Naive thymus-derived CD4-positive, alpha-beta T cell (primary cell): ENCODE data around the gene HHIPL1. TPM values are rescaled to one million over a fixed set of nuclear protein-coding genes. Genes with fewer than 3 reads are reported as not detected.

Source experiments
- ATAC-seq: fragments of 150-1000 bp; cut with Tn5 transposase; 2 replicates; pipeline ENCODE4 v1.10.0; 2021; ENCODE audit warnings: mild to moderate bottlenecking, moderate library complexity
- CTCF ChIA-PET: fragments of 350-600 bp; sonication (Branson Sonifier 250); formaldehyde crosslinking; loops from one replicate; lab custom pipeline; 2021; ENCODE audit warnings: antibody characterized with exemption; lab: Charles Lee
- POLR2A ChIA-PET: fragments of 350-600 bp; sonication (Branson Sonifier 250); formaldehyde crosslinking; loops from one replicate; lab custom pipeline; 2021; ENCODE audit warnings: antibody characterized with exemption, inconsistent platforms; lab: Charles Lee
- DNase-seq, 9 donors: peaks; one replicate each; pipeline versions ENCODE4 v3.0.0 to v3.0.0-alpha.2; 2020 to 2022; ENCODE audit warnings: mixed read lengths in 1 of 9
- H3K27ac ChIP-seq: one replicate; pipeline ENCODE4 v1.7.0; 2013; ENCODE audit warnings: mild to moderate bottlenecking, low read depth, low read length, moderate library complexity
- H3K27me3 ChIP-seq, 2 donors: one replicate each; pipeline ENCODE4 v1.7.0; 2013; ENCODE audit warnings: low read length in 2 of 2, mild to moderate bottlenecking in 2 of 2, moderate library complexity in 2 of 2; ENCODE audit not compliant: control insufficient read depth in 2 of 2, insufficient read depth in 2 of 2
- H3K36me3 ChIP-seq, 3 experiments: 1 replicate in 2 of 3; 2 replicates in 1 of 3; pipeline ENCODE4 v1.7.0; 2013; ENCODE audit warnings: low read length in 3 of 3, mild to moderate bottlenecking in 3 of 3, moderate library complexity in 1 of 3; ENCODE audit not compliant: insufficient read depth in 3 of 3, control insufficient read depth in 2 of 3
- H3K4me1 ChIP-seq, 2 donors: one replicate each; pipeline ENCODE4 v1.7.0; 2013; ENCODE audit warnings: low read length in 2 of 2, mild to moderate bottlenecking in 2 of 2, moderate library complexity in 1 of 2; ENCODE audit not compliant: control insufficient read depth in 2 of 2, insufficient read depth in 2 of 2
- H3K4me3 ChIP-seq: 2 replicates; pipeline ENCODE4 v1.7.0; 2013; ENCODE audit warnings: mild to moderate bottlenecking, low read length
- H3K9me3 ChIP-seq, 3 experiments: 1 replicate in 2 of 3; 2 replicates in 1 of 3; pipeline ENCODE4 v1.7.0; 2013; ENCODE audit warnings: low read length in 3 of 3; ENCODE audit not compliant: control insufficient read depth in 2 of 3
- H3K27ac Mint-ChIP-seq, 9 donors: one replicate each; pipeline ENCODE4 v1.8.0; 2020 to 2022; ENCODE audit warnings: mixed read lengths in 9 of 9, mild to moderate bottlenecking in 8 of 9, moderate library complexity in 5 of 9, inconsistent platforms in 2 of 9
- H3K27me3 Mint-ChIP-seq, 5 donors: one replicate each; pipeline ENCODE4 v1.8.0; 2021 to 2022; ENCODE audit warnings: mixed read lengths in 5 of 5, mild to moderate bottlenecking in 1 of 5
- H3K36me3 Mint-ChIP-seq, 5 donors: one replicate each; pipeline ENCODE4 v1.8.0; 2020 to 2022; ENCODE audit warnings: mixed read lengths in 5 of 5, mild to moderate bottlenecking in 3 of 5, inconsistent platforms in 1 of 5
- H3K4me1 Mint-ChIP-seq, 7 donors: one replicate each; pipeline ENCODE4 v1.8.0; 2020 to 2022; ENCODE audit warnings: mixed read lengths in 7 of 7, mild to moderate bottlenecking in 3 of 7, inconsistent platforms in 1 of 7
- H3K4me3 Mint-ChIP-seq, 10 donors: one replicate each; pipeline ENCODE4 v1.8.0; 2020 to 2022; ENCODE audit warnings: mild to moderate bottlenecking in 10 of 10, mixed read lengths in 10 of 10, moderate library complexity in 6 of 10, inconsistent platforms in 2 of 10
- H3K9me3 Mint-ChIP-seq, 11 donors: one replicate each; pipeline ENCODE4 v1.8.0; 2020 to 2022; ENCODE audit warnings: mixed read lengths in 11 of 11, mild to moderate bottlenecking in 4 of 11, inconsistent platforms in 1 of 11, moderate library complexity in 1 of 11
- intact Hi-C, 2 donors: fragments of 100-400 bp; cut with micrococcal nuclease; formaldehyde crosslinking; loops; one replicate each; pipeline ENCODE4 v1.15.1; 2023
- polyA plus RNA-seq, 2 donors: library from polyadenylated mRNA; unstranded; fragments of 300-500 nt; fragmentation: Illumina TruSeq; gene quantifications; one replicate each; pipeline ENCODE4 v1.2.3, GENCODE V29; 2021
- total RNA-seq, 6 experiments: library from RNA in 5 of 6; stranded (reverse) in 5 of 6; gene quantifications; 1 replicate in 5 of 6; 2 replicates in 1 of 6; pipeline ENCODE4 v1.2.3 and lab custom pipeline; 2021 to 2026

The HHIPL1 gene
- total and polyA plus RNA-seq, 7 experiments from 2014 or later: 0.40 to 0.41 TPM; not detected in 5

DNA sequence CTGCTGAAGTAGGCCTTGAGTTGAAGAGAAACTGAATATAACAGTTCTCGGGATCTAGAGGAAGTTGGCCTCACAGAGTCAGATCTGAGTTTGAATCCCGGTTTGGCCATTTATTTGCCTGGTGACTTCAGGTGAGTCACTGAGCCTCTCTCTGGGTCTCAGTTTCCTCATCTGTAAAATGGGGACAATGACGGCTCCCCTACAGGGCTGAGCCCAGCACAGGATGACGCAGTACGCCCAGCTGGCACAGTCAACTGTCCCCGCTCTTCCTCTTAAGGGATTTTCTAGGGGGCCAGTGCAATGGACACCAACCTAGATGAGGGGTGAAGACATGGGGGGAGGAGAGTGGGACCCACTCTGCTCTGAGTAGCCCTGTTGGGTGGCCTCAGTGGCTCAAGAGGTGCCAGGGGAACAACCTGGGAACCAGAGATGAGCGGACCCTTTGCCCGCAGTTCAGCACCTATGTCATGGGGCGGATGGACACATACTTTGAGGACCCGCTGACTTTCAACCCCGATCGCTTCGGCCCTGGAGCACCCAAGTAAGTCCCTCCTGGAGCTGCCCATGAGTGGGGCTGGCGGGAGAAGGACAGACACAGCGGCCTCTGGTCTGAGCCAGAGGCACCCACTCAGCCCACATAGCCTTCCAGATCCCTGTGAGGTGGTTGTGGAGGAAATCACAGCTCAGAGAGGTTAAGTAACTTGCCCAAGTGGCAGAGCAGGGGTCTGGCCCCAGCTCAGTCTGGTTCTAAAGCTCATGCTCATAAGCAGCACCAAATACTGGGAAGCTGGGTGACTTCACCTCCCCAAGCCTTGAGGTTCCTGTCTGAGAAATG lies 80.2 kb downstream of the HHIPL1 start:
- CTCF ChIA-PET: no interaction called here
- Mint-ChIP-seq H3K9me3 (no peaks in the 10 kb centered on the region), H3K27ac (no peak overlapping the region), H3K27me3 (peaks cover 2 to 34% (median 14%) of the 10 kb centered on the region in 5 donors), H3K36me3 (no peaks in the 10 kb centered on the region), H3K4me1 (peaks cover 0 to 6% (median 0%) of the 10 kb centered on the region in 7 donors), H3K4me3 (no peak overlapping the region)
- POLR2A ChIA-PET: no interaction called here
- H3K27me3 ChIP-seq: no peaks in the 10 kb centered on the region
- ATAC-seq (no peak), DNase-seq (peak in 1 of 9 donors; percentile 14)
- no peaks in the 10 kb centered on the region for H3K4me1 ChIP-seq
- intact Hi-C loops: no loop called here
- H3K4me3 ChIP-seq: no peak overlapping the region
- H3K36me3 ChIP-seq: no peaks in the 10 kb centered on the region
- no peaks in the 10 kb centered on the region for H3K9me3 ChIP-seq
- H3K27ac ChIP-seq: no peak overlapping the region

GRCh38 chr14:99725774-99726537 lies 81.0 kb downstream of the HHIPL1 start:
- no peak overlapping the region for H3K4me3 ChIP-seq
- H3K27ac ChIP-seq: no peak overlapping the region
- Mint-ChIP-seq H3K27me3 (peaks cover 2 to 34% (median 14%) of the 10 kb centered on the region in 5 donors), H3K4me3 (no peak overlapping the region), H3K36me3 (no peaks in the 10 kb centered on the region), H3K9me3 (no peaks in the 10 kb centered on the region), H3K4me1 (peaks cover 0 to 6% (median 0%) of the 10 kb centered on the region in 7 donors), H3K27ac (no peak overlapping the region)
- H3K27me3 ChIP-seq: no peaks in the 10 kb centered on the region
- ATAC-seq (no peak), DNase-seq (peak in 1 of 9 donors; percentile 15)
- H3K36me3 ChIP-seq: no peaks in the 10 kb centered on the region
- intact Hi-C loops: no loop called here
- no peaks in the 10 kb centered on the region for H3K9me3 ChIP-seq
- POLR2A ChIA-PET: no interaction called here
- H3K4me1 ChIP-seq: no peaks in the 10 kb centered on the region
- CTCF ChIA-PET: no interaction called here

DNA sequence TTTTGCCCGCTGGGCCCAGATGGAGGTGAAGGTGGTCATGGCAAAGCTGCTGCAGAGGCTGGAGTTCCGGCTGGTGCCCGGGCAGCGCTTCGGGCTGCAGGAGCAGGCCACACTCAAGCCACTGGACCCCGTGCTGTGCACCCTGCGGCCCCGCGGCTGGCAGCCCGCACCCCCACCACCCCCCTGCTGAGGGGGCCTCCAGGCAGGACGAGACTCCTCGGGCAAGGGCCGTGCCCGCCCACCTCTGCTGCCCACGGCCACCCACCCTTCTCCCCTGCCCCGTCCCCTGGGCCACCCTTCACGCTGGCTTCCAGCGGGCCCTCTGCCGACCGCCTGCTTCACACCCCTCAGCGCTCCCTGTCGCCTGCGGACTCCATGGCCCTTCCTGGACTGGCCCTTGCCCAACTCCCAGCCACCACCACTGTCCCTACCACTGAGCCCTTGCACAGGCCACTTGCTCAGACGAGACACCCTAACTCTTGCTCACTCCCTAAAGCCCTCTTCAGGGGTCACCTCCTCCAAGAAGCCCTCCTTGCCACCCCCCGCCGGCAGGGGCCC lies 81.7 kb downstream of the HHIPL1 start:
- no peak for DNase-seq

GRCh38 chr14:99727096-99727870 lies 82.4 kb downstream of the HHIPL1 start:
- Mint-ChIP-seq H3K9me3 (no peaks in the 10 kb centered on the region), H3K4me3 (no peak overlapping the region), H3K27me3 (peaks cover 2 to 36% (median 14%) of the 10 kb centered on the region in 5 donors), H3K27ac (no peak overlapping the region), H3K36me3 (no peaks in the 10 kb centered on the region), H3K4me1 (peaks cover 0 to 6% (median 0%) of the 10 kb centered on the region in 7 donors)
- Histone ChIP-seq H3K4me1 (no peaks in the 10 kb centered on the region), H3K27ac (no peak overlapping the region), H3K36me3 (no peaks in the 10 kb centered on the region), H3K4me3 (no peak overlapping the region), H3K9me3 (no peaks in the 10 kb centered on the region), H3K27me3 (no peaks in the 10 kb centered on the region)
- intact Hi-C loops: no loop called here
- CTCF ChIA-PET: no interaction called here
- ATAC-seq (no peak), DNase-seq (peak in 1 of 9 donors; percentile 8)
- POLR2A ChIA-PET: no interaction called here

More for the DNA sequence above, 81.7 kb downstream of the HHIPL1 start:
- ChIA-PET POLR2A (no interaction called here), CTCF (no interaction called here)
- Histone ChIP-seq H3K4me1 (no peaks in the 10 kb centered on the region), H3K27me3 (no peaks in the 10 kb centered on the region), H3K9me3 (no peaks in the 10 kb centered on the region), H3K36me3 (no peaks in the 10 kb centered on the region), H3K27ac (no peak overlapping the region), H3K4me3 (no peak overlapping the region)
- H3K36me3 Mint-ChIP-seq: no peaks in the 10 kb centered on the region
- no peak overlapping the region for H3K27ac Mint-ChIP-seq
- peaks cover 0 to 6% (median 0%) of the 10 kb centered on the region in 7 donors for H3K4me1 Mint-ChIP-seq
- no peaks in the 10 kb centered on the region for H3K9me3 Mint-ChIP-seq
- H3K27me3 Mint-ChIP-seq: peaks cover 2 to 34% (median 14%) of the 10 kb centered on the region in 5 donors
- intact Hi-C loops: no loop called here
- no peak for ATAC-seq
- H3K4me3 Mint-ChIP-seq: no peak overlapping the region

GRCh38 chr14:99728231-99728920 lies 83.4 kb downstream of the HHIPL1 start:
- peak in 1 of 9 donors; percentile 13 for DNase-seq
- H3K9me3 Mint-ChIP-seq: no peaks in the 10 kb centered on the region

More at GRCh38 chr14:99728231-99728920, 83.4 kb downstream of the HHIPL1 start:
- Histone ChIP-seq H3K4me1 (no peaks in the 10 kb centered on the region), H3K36me3 (no peaks in the 10 kb centered on the region), H3K4me3 (no peak overlapping the region), H3K27me3 (no peaks in the 10 kb centered on the region), H3K9me3 (no peaks in the 10 kb centered on the region), H3K27ac (no peak overlapping the region)
- ChIA-PET CTCF (no interaction called here), POLR2A (no interaction called here)
- intact Hi-C loops: no loop called here
- H3K27me3 Mint-ChIP-seq: peaks cover 5 to 43% (median 17%) of the 10 kb centered on the region in 5 donors
- H3K27ac Mint-ChIP-seq: no peak overlapping the region
- no peaks in the 10 kb centered on the region for H3K36me3 Mint-ChIP-seq
- H3K4me3 Mint-ChIP-seq: no peak overlapping the region
- no peak for ATAC-seq
- peaks cover 0 to 6% (median 0%) of the 10 kb centered on the region in 7 donors for H3K4me1 Mint-ChIP-seq
